ENCODE measurements around the gene INVS. TPM values are rescaled to one million over a fixed set of nuclear protein-coding genes. Genes with fewer than 3 reads are reported as not detected.

INVS gene
- polyA plus RNA-seq, 3 donors: 2.9 to 6.7 (median 4.2) TPM

GRCh38 chr9:100204796-100205195 lies 105.8 kb downstream of the INVS start:
- DNase-seq: no peak

DNA sequence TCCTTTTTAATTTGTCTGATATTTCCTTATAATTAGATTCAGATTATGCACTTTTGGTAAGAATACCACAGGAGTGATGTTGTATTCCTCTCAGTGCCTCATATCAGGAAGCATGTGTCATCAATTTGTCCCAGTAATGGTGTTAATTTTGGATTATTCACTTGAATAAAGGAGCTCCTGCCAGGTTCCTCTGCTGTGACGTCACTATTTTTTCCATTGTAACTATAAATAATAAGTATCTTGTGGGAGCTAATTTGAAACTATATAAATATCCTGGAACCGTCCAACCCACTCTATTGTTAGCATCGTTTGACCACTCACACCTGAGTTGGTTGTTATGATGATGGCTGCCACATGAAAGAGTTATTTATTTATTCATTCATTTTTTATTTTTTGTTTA lies 107.9 kb downstream of the INVS start:
- no peak overlapping the region for H3K27ac Mint-ChIP-seq
- no CpG with 5 or more reads among the region's 3 CpGs for WGBS (ENCODE audit: insufficient coverage)
- H3K4me3 Mint-ChIP-seq: no peak overlapping the region
- Histone ChIP-seq H2AFZ (ENCODE audit: insufficient read depth, low read depth, low read length, poor library complexity, severe bottlenecking) (no peak overlapping the region), H3K27me3 (ENCODE audit: control insufficient read depth in 2 of 2, insufficient read depth in 2 of 2, low read length in 2 of 2) (no peaks in the 10 kb centered on the region), H3K4me1 (ENCODE audit: control insufficient read depth in 1 of 2, insufficient read depth in 2 of 2, low read length in 2 of 2) (no peaks in the 10 kb centered on the region), H4K20me1 (ENCODE audit: insufficient read depth, low read length) (no peaks in the 10 kb centered on the region), H3K79me2 (ENCODE audit: insufficient read depth, low read length) (no peaks in the 10 kb centered on the region), H3K9me3 (replicated peaks in 1 of 2; ENCODE audit: control insufficient read depth in 1 of 2, insufficient read depth in 1 of 2, low read length in 2 of 2) (no peaks in the 10 kb centered on the region), H3K27ac (ENCODE audit: low read depth in 1 of 2, low read length in 2 of 2) (no peak overlapping the region), H3K4me3 (replicated peaks in 1 of 3; ENCODE audit: low read depth in 2 of 3, low read length in 3 of 3) (no peak overlapping the region), H3K36me3 (replicated peaks in 1 of 2; ENCODE audit: control insufficient read depth in 1 of 2, insufficient read depth in 2 of 2, low read length in 2 of 2) (no peaks in the 10 kb centered on the region), H3K9ac (ENCODE audit: insufficient read depth, low read length, poor library complexity, severe bottlenecking) (no peak overlapping the region), H3K4me2 (replicated peaks; ENCODE audit: extremely low read depth, low read length, poor library complexity, severe bottlenecking) (no peak overlapping the region)
- intact Hi-C loops (cut with micrococcal nuclease): no loop called here
- no peaks in the 10 kb centered on the region for H3K27me3 Mint-ChIP-seq (ENCODE audit: low read depth in 3 of 3)
- no peak for TF ChIP-seq CTCF (IDR thresholded peaks at IDR 0.05)
- no peaks in the 10 kb centered on the region for H3K9me3 Mint-ChIP-seq
- DNase-seq: no peak
- peaks cover 13% of the 10 kb centered on the region for H3K4me1 Mint-ChIP-seq
- no peaks in the 10 kb centered on the region for H3K36me3 Mint-ChIP-seq

More at GRCh38 chr9:100204796-100205195, 105.8 kb downstream of the INVS start:
- Histone ChIP-seq H3K4me3 (replicated peaks in 1 of 3; ENCODE audit: low read depth in 2 of 3, low read length in 3 of 3) (no peak overlapping the region), H3K4me2 (replicated peaks; ENCODE audit: extremely low read depth, low read length, poor library complexity, severe bottlenecking) (no peak overlapping the region), H3K4me1 (ENCODE audit: control insufficient read depth in 1 of 2, insufficient read depth in 2 of 2, low read length in 2 of 2) (no peaks in the 10 kb centered on the region), H3K9ac (ENCODE audit: insufficient read depth, low read length, poor library complexity, severe bottlenecking) (no peak overlapping the region), H3K36me3 (replicated peaks in 1 of 2; ENCODE audit: control insufficient read depth in 1 of 2, insufficient read depth in 2 of 2, low read length in 2 of 2) (no peaks in the 10 kb centered on the region), H2AFZ (ENCODE audit: insufficient read depth, low read depth, low read length, poor library complexity, severe bottlenecking) (no peak overlapping the region), H4K20me1 (ENCODE audit: insufficient read depth, low read length) (no peaks in the 10 kb centered on the region), H3K27ac (ENCODE audit: low read depth in 1 of 2, low read length in 2 of 2) (no peak overlapping the region), H3K27me3 (ENCODE audit: control insufficient read depth in 2 of 2, insufficient read depth in 2 of 2, low read length in 2 of 2) (no peaks in the 10 kb centered on the region), H3K9me3 (replicated peaks in 1 of 2; ENCODE audit: control insufficient read depth in 1 of 2, insufficient read depth in 1 of 2, low read length in 2 of 2) (no peaks in the 10 kb centered on the region), H3K79me2 (ENCODE audit: insufficient read depth, low read length) (no peaks in the 10 kb centered on the region)
- Mint-ChIP-seq H3K36me3 (no peaks in the 10 kb centered on the region), H3K4me1 (peaks cover 5% of the 10 kb centered on the region), H3K27ac (no peak overlapping the region), H3K9me3 (no peaks in the 10 kb centered on the region), H3K27me3 (ENCODE audit: low read depth in 3 of 3) (no peaks in the 10 kb centered on the region), H3K4me3 (no peak overlapping the region)
- TF ChIP-seq CTCF (IDR thresholded peaks at IDR 0.05): no peak
- intact Hi-C loops (cut with micrococcal nuclease): no loop called here
- 67% methylated on average over 1 of the region's 3 CpGs for WGBS (ENCODE audit: insufficient coverage)
